GM19238 (cell line): ENCODE measurements around the gene RAD9A.

ENCODE experiments used
- DNase-seq: peaks from one replicate; pipeline ENCODE4 v3.0.0; 2011; ENCODE audit warnings: low spot score; ENCODE audit not compliant: insufficient read length

The RAD9A gene

GRCh38 chr11:67373648-67374570 lies 17.9 kb upstream of the RAD9A start:
- peak; percentile 78 for DNase-seq

DNA sequence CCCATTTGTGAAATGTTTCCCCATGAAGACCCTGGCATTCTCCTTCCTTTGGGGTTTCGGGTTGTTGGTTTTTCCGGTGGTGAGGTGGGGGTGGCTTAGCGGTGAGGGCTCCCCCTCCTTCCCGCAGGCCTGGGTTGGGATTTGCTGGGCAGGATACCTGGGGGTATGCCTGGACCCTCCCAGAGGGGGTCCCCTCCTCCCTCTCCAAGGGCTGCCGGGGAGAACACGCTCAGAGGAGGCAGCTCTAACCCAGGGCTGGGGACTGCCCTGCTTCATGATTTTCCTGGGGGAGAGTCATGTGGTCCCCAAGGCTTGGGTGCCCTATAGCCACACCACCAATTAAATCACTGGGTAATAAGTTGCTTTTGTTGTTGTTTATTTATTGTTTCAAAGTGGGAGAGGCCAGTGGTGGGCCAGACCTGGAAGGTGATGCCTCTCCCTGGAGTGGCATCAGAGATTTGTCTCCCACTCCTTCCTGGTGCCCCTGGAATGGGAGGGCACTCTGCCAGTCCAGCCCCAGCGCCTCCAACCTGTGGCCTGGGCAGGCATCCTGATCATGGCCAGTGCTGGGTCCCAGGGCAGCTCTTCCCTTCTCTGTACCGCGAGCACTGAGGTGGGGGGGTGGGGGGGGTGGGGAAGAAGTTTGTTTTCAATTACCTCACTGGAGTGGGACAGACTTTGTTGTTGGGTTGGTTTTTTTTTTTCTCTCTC lies 17.1 kb upstream of the RAD9A start:
- no peak for DNase-seq

- DNase-seq: no peak
These were observed 16.3 kb upstream of the RAD9A start for GRCh38 chr11:67375320-67376055.

DNA sequence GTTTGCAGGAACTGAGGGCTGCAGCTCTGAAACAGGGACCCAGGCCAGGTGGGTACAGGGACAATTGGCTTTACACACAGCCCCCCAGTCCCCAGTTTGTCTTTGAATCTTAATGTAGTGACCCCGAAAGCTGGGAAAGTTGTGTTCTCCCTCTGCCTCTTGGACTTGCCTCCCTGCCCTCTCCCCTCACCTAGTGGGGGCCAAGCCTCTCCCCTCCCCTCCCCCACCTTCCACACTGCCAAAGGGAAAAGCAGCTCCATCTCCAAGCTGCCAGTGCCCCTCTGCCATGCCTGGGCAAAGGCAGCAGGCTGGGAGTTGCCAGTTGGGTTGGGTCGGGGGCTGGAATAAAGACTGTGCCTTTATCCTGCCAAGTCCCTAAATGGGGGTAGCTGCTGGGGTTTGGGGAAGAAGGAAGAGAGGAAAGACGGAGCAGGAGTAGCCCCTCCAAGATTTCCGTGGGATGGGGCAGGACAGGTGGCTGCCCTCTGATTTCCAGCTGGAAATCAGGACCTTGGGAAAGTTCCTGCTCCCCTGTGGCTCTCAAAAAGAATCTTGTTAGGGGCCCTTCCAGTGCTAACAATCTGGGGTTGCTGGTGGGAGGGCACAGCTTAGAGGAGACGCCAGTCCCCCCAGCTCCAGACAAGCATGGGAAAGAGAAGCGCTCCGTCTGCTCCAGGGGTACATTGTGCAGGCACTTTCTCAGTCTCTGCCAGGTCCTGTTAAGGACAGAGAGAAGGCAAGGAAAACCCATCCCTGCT lies 15.5 kb upstream of the RAD9A start:
- DNase-seq: no peak

DNA sequence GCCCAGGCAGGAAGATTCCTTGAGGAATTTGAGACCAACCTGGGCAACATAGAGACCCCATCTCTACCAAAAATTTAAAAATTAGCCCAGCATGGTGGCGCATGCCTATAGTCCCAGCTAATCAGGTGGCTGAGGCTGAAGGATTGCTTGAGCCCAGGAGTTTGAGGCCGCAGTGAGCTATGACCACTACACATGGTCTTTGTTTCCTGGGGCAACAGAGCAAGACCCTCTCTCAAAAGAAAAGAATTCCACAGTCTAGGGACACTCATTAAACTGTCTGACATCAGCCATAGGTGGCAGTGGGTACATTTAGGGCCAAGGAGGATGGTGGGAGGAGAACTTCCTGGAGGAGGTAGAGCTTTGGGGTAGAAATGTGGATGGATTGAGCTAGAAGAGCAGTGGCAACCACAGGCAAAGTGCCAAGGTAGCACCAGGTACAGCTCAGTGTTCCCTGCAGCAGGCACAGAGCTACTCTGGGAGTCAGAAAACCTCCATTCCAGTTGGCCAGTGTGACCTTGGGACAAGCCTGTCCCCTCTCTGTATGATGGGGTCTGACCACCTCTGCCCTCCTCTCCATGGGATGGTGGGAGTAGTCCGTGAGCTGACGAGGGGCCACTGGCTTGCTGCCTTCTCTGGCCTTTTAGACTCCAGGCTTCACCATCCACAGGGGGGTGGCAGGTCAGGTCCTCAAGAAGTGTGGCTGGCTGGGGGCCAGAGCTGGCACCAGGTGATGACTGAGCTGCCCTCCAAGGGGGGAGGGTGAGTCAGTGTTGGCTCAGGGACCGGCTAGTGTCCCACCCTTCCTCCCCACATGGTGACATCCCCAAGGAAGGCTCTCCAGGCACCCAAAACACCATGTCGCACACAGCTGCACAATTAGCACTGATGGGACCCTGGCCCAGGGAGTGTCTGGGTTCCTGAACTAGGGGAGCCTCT lies 14.6 kb upstream of the RAD9A start:
- DNase-seq: no peak

DNA sequence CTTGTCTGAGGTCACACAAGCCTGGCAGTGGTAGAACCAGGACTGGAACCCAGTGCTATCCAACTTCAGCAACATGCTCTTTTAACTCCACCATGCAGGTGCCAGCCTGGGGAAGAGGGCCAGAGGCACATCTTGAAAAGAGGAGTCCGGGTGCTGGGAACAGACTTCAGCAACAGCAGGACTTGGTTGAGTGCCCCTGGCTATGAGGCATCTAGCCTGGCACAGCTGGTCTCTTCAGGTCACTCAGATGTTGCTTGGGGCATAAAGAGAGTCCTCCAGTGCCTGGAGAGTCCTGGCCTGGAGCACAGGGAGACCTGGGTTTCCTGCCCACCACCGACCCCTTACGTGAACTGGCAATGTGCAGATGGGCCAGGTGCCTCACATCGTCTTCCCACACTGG lies 13.2 kb upstream of the RAD9A start:
- DNase-seq: no peak

- DNase-seq: no peak
These were observed 12.4 kb upstream of the RAD9A start for GRCh38 chr11:67379061-67380058.

DNA sequence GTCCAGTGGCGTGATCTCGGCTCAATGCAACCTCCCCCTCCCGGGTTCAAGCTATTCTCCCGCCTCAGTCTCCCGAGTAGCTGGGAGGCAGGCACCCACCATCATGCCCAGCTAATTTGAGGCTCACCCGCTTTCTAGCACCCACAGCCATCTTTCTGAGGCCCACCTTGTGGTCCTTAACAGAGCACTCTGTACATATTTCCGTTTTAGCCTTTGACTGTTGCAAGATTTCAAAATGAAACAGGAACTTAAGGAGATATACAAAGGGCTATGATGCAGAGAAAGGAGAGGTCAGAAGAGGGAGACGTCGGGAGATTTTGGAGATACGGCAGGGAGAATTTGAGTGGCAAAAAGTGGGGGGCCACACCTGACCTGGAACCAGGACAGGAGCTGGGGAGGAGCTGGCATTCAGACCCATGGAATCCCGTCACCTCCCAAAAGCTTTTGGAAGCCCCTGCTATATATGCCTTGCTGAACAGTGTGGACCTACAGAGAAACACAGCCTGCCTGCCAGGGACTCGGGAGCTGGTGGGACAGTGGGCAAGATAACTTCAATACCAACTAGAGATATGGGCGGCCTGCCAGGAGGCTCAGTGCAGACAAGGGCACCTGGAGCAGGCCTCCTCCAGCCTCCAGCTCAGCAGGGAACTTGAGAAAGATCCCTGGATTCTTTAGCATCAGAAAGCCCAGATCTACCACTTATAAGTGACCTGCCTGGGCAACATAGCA lies 10.4 kb upstream of the RAD9A start:
- no peak for DNase-seq

DNA sequence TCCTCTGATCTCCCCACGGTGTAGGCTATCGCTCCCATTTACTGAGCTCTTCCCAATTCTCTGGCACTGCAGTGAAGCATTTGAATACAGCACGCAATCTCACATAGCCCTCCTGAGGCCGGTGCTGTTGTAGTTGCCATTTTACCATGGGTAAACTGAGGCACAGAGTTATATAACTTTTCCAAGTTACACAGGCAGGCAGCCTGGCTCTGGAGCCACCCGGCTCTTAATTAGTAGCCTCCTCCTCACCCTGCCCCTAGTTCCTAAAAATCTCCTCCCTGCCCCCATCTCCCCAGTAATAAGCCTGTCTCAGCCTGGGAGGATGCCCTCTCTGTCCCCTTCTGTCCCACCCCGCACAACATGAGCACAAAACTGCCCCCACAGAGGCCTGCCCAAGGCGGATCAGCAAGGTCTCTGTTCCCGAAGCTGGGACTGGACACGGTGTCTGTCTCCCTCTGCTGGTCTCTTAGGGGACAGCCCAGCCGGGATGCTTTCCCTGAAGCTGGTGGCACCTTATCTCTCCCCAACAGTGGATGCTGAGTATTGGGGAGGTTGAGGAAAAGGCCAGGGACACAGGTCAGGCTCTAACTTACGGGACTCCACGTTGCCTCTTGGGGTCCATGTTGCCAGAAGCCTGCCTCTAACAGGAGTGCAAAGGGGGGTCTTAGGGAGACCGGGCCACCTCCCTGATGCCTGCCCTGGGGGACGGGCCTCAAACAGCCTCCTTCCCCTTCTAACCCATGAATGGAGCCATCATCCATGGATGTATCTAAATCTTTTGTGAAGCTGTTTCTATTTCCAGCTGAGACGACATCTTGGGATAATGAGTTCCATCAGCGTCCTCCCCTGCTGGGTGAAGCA lies 9.3 kb upstream of the RAD9A start:
- DNase-seq: peak; percentile 73

DNA sequence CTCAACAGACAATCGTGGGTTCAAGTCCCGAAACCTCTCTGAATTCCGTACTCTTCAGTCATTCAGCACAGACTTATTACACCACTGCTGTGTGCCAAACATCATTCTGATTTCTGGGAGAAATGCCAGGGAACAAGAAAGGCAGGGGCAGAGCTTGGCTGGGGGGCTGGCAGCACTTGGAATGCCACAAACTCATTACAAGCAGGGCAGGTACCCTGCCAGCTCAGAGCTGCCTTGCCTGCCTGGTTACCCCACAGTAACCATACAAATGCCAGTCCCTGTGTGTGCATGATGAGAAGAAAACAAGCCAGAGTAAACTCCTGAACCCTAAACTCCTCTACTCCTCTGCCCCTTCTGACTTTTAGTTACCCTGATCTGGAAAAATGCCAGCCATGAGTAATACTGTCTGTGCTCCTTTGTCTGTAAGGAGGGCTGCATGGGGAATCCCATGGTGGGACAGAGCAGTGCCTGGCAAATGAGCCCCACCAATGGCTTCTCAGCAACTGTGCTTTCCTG lies 6.9 kb upstream of the RAD9A start:
- no peak for DNase-seq

DNA sequence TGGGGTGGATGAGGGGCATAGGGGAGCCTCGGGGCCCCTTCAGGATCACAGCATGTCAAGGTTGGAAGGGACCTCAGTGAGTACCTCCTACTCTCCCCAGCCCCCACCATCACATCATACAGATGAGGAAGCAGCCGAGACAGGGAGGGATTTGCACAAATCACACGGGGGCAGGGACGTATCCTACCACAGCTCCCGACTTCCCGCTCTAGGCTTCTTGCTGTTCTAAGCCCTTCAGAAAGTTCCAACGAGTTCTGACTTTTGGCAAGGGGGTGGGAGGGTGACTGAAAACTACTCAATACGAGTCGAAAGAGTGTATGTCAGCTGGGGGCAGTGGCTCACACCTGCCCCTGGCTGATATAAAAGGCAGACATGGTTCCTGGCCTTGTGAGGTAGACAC lies 4.7 kb upstream of the RAD9A start:
- no peak for DNase-seq

DNA sequence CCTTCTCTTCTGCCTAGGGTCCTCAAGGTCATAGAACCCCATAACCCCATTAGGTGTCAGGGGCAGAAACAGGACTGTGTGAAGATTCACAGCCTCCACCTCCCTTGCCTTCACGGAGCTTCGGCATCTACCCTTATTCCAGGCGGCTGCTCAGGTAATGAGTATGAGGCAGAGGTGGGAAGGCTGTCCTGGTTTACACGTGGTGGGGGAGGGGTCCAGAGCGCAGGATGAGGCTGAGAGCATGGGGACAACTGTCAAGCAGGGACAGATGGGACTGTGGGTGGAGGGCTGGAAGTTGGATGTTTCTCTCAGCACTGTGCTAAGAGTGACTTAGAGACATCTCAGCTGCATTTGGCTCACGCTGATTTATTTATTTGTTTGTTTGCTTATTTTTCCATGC lies 4.3 kb upstream of the RAD9A start:
- DNase-seq: no peak

- no peak for DNase-seq
These were observed 2.3 kb upstream of the RAD9A start for GRCh38 chr11:67389477-67389876.

DNA sequence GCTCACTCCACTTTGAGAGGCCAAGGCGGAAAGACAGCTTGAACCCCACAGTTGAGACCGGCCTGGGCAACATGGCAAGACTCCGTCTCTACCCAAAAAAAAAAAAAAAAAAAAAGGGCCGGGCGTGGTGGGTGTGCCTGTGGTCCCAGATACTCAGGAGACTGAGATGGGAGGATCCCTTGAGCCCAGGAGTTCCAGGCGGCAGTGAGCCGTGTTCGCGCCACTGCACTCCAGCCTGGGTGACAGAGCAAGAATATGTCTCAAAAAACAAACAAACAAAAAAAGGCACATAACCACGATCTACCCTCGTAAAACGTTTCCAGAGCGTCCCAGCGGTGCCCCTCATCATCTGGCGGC lies 861 bp upstream of the RAD9A start:
- no peak for DNase-seq

DNA sequence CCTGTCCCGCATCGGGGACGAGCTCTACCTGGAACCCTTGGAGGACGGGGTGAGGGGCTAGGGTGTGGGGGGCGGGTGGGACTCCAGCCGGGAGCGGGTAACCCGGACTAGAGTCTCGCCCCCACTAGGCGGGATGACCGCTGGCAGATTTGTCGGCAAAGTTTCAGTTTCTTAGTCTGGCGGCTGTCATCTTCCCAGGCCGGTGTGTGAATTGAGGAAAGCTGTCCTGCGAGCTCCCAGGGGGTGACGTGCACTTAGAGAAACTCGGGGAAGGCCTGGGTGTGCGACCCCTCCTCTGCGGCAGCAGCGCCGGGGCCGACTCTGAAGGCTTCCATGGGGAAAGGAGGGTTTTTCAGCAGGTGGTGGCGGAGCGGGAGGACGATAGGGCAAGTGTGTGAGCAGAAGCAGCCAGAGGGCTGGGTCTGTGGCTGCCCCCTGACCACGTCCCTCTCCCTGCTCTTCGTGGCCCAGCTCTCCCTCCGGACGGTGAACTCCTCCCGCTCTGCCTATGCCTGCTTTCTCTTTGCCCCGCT lies 463 bp downstream of the RAD9A start:
- no peak for DNase-seq

DNA sequence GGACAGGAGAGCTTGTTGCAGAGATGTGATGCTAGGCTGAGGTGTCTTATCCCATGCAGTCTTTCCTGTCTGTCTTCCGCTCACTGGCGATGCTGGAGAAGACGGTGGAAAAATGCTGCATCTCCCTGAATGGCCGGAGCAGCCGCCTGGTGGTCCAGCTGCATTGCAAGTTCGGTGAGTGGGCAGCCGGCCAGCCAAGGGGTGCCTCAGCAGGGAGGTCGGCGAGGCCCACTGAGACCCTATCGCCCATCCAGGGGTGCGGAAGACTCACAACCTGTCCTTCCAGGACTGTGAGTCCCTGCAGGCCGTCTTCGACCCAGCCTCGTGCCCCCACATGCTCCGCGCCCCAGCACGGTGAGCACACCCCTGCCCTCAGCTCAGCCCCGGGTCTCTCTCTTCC lies 1.7 kb downstream of the RAD9A start:
- DNase-seq: no peak

- no peak for DNase-seq
These were observed 2.2 kb downstream of the RAD9A start for GRCh38 chr11:67393990-67394389.
